ENCODE data around the gene PHKG2.

The PHKG2 gene

GRCh38 chr16:30728899-30729672 lies 19.1 kb upstream of the PHKG2 start:
- DNase-seq (ENCODE audit: low read depth in 2 of 2) = no peak

GRCh38 chr16:30731411-30731810 lies 16.8 kb upstream of the PHKG2 start:
- no peak for DNase-seq (ENCODE audit: low read depth in 2 of 2)

DNA sequence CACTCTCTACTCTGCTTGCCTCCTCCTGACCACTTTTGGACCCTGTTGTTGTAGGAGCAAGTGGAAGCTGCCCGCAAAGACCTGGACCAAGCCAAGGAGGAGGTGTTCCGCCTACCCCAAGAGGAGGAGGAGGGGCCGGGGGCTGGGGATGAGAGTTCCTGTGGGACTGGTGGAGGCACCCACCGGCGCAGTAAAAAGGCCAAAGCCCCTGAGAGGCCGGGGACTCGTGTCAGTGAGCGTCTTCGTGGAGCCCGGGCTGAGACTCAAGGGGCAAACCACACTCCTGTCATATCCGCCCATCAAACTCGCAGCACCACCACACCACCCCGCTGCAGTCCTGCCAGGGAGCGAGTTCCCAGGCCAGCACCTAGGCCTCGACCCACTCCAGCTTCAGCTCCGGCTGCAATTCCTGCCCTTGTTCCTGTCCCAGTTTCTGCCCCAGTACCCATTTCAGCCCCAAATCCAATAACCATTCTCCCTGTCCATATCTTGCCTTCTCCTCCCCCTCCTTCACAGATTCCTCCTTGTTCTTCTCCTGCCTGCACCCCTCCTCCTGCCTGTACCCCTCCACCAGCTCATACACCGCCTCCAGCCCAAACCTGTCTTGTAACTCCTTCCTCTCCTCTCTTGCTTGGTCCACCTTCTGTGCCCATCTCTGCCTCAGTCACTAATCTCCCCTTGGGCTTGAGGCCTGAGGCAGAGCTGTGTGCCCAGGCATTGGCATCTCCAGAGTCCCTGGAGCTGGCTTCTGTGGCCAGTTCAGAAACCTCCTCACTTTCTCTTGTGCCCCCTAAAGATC lies 11.0 kb upstream of the PHKG2 start:
- no peak for DNase-seq (ENCODE audit: low read depth in 2 of 2)

- DNase-seq (ENCODE audit: low read depth in 2 of 2) = no peak
These were observed 10.2 kb upstream of the PHKG2 start for GRCh38 chr16:30737794-30738648.

- no peak for DNase-seq (ENCODE audit: low read depth in 2 of 2)
These were observed 9.0 kb upstream of the PHKG2 start for GRCh38 chr16:30738984-30739951.

DNA sequence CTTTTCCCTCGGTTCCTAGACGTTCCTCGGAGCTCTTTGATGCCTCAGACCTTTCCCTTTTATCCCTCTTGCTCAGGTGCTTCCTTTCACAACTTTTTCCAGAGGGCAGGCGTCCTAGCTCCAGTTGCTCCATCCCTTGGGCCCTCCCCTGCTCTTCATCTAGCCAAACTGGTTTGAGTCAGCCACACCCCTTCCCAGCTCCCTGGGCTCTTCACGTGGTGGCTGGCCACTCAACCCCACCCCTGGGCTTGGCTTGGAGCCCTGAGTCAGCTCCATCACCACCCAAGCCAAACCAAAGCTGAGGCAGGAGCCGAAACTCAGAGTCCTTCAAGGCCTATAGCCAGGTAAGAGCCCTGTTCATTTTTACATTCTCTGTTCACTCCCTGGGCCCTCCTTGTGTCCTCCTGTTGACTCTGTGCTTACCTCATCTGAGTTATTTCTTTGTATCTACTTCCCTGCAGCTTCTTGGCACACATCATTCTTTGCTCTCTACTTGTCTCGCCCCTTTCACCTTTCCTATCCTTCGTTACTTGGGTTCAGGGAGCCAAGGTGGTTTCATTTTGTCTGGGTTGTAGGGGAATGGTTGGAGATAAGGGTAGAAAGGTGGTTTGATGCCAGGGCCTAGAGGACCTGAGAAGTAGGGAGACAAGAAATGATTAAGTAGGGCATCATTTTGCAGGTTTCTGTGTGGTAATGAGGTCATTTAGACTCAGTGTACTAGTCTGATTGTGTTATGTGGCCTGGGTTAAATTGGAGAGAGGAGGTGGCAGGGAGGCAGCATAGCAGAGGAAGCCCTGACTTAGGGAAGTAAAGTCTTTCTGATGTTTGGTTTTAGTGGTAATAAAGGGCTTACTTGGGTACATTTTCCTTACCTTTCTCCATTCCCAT lies 7.6 kb upstream of the PHKG2 start:
- no peak for DNase-seq (ENCODE audit: low read depth in 2 of 2)

DNA sequence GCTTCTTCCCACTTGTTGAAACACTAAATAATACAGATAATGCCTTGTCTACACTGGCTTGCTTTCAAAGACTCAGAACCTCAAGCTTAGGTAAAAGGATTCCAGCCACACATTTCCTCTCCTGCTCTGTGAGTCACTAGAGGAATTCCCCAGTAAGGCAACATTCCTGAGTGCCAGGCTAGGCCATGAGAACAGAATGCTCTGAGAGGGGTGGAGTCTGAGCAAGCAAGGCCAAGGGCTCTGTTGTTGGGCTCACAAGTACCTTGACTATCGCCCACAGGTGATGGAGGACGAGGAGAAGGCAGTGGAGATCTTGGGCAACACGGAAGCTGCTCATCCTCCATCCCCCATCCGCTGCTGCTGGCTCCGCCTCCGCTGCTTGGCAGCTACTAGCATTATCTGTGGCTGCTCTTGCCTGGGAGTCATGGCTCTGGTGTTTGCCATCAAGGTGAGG lies 6.7 kb upstream of the PHKG2 start:
- no peak for DNase-seq (ENCODE audit: low read depth in 2 of 2)

GRCh38 chr16:30743716-30744115 lies 4.5 kb upstream of the PHKG2 start:
- DNase-seq (ENCODE audit: low read depth in 2 of 2) = no peak

GRCh38 chr16:30744183-30744582 lies 4.0 kb upstream of the PHKG2 start:
- DNase-seq (ENCODE audit: low read depth in 2 of 2) = no peak

DNA sequence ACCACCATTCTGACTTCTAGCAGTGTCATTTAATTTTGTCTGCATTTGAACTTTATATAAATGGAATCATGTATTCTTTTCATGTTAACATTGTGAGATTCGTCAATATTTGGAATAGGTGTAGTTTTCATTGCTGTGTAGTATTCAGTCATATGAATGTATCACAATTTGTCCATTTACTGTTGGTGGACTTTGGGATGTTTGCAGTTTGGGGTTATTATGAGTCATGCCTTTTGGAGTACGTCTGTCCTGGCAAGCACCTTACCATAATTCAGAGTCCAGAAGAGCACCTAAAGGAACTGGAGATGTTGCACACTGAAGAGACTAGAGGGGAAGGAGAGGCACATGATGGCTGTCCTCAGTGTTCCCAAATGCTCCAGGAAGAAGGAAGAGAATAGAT lies 3.1 kb upstream of the PHKG2 start:
- no peak for DNase-seq (ENCODE audit: low read depth in 2 of 2)

GRCh38 chr16:30746638-30747175 lies 1.5 kb upstream of the PHKG2 start:
- no peak for DNase-seq (ENCODE audit: low read depth in 2 of 2)

DNA sequence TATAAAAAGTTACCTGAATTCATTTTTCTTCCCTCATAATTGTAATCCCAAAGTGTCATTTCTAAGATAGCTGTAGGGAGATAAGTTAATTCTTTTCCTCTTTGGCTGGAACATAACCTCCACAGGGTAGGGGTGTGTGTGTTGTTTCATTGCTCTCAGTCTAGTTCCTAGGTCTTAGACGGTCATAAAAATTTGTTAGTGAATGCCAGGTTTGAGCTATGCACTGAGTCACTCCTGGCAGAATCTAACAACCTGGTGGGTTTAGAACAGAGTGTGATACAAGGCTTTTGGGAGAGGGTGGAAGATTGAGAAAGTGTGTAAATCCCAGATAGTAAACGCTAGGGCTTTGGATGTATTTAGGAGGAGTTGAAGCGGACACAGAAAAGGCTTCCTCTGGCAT lies 894 bp upstream of the PHKG2 start:
- no peak for DNase-seq (ENCODE audit: low read depth in 2 of 2)

GRCh38 chr16:30748634-30749445 lies 615 bp downstream of the PHKG2 start:
- DNase-seq (ENCODE audit: low read depth in 2 of 2) = no peak

- DNase-seq (ENCODE audit: low read depth in 2 of 2) = no peak
These were observed 2.0 kb downstream of the PHKG2 start for GRCh38 chr16:30750201-30750600.

- DNase-seq (ENCODE audit: low read depth in 2 of 2) = no peak
These were observed 2.7 kb downstream of the PHKG2 start for GRCh38 chr16:30750876-30751465.

GRCh38 chr16:30753596-30753995 lies 5.4 kb downstream of the PHKG2 start:
- no peak for DNase-seq (ENCODE audit: low read depth in 2 of 2)

- DNase-seq (ENCODE audit: low read depth in 2 of 2) = no peak
These were observed 7.9 kb downstream of the PHKG2 start for GRCh38 chr16:30755955-30756780.

- no peak for DNase-seq (ENCODE audit: low read depth in 2 of 2)
These were observed 8.5 kb downstream of the PHKG2 start for GRCh38 chr16:30756781-30757100.
